Nephron progenitor cell (in vitro differentiated cells): Measurements from ENCODE around the gene SDF4.

Experiments
- DNase-seq: peaks from one replicate; pipeline ENCODE4 v3.0.0; 2021
- H3K27ac Mint-ChIP-seq: 2 replicates; pipeline ENCODE4 v1.8.0; 2021; ENCODE audit warnings: mild to moderate bottlenecking, moderate library complexity, mixed read lengths
- H3K27me3 Mint-ChIP-seq: 2 replicates; pipeline ENCODE4 v1.8.0; 2021; ENCODE audit warnings: mild to moderate bottlenecking, low read depth, mixed read lengths; ENCODE audit not compliant: poor library complexity
- H3K36me3 Mint-ChIP-seq: 2 replicates; pipeline ENCODE4 v1.8.0; 2021; ENCODE audit warnings: low read depth, mixed read lengths
- H3K4me1 Mint-ChIP-seq: 2 replicates; pipeline ENCODE4 v1.8.0; 2021; ENCODE audit warnings: mixed read lengths
- H3K4me3 Mint-ChIP-seq: 2 replicates; pipeline ENCODE4 v1.8.0; 2021; ENCODE audit warnings: mild to moderate bottlenecking, moderate library complexity, mixed read lengths
- H3K9me3 Mint-ChIP-seq: 2 replicates; pipeline ENCODE4 v1.8.0; 2021; ENCODE audit warnings: mild to moderate bottlenecking, moderate library complexity, mixed read lengths
- TF ChIP-seq, protein P1 (sequence below): fragments of 200-600 bp; sonication (generic); IDR thresholded peaks from 2 replicates; pipeline ENCODE4 v1.5.0; 2021; ENCODE audit warnings: antibody characterized with exemption

The SDF4 gene

DNA sequence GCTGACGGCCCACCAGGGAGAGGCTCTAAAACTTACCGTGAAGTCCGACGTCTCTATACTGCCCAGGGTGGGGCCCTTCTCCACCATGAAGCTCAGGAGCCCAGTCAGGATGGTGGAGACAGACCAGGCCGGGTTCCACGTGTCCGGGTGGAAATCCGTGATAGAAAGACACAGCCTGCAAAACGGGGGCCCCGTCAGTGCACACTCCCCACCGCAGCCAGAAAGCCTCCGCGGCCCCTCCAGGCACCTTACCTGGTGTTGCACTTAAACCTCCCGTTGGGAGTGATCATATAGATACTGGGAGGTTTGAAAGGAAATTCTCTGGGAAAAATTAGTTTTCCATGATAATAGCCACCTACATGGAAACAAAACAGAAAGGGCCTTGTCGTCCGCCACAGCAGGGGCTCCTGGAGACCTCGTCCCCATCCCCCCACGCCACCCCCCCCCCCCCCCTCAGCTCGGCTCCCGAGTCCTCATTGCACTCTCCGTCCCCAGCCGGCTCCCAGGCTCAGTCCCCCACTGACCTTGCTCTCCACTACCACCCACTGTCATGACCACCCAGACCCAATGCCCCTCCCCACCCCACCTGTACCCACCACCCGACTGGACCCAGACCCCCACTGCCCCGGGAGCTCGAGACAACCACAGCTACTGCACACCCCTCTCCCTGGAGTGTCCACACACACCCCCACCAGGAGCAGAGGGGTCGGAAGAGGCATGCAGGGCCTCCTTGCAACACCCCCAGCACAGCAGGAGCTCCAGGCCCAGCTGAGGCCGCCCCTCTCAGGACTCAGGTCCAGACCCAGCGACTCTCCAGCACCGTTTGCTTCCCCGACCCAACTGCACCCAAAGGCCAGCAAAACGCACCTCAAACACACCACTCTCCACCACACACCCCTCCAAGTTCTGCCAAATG lies 25.4 kb upstream of the SDF4 start:
- DNase-seq, result no peak
- TF ChIP-seq, protein P1, sequence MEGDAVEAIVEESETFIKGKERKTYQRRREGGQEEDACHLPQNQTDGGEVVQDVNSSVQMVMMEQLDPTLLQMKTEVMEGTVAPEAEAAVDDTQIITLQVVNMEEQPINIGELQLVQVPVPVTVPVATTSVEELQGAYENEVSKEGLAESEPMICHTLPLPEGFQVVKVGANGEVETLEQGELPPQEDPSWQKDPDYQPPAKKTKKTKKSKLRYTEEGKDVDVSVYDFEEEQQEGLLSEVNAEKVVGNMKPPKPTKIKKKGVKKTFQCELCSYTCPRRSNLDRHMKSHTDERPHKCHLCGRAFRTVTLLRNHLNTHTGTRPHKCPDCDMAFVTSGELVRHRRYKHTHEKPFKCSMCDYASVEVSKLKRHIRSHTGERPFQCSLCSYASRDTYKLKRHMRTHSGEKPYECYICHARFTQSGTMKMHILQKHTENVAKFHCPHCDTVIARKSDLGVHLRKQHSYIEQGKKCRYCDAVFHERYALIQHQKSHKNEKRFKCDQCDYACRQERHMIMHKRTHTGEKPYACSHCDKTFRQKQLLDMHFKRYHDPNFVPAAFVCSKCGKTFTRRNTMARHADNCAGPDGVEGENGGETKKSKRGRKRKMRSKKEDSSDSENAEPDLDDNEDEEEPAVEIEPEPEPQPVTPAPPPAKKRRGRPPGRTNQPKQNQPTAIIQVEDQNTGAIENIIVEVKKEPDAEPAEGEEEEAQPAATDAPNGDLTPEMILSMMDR, result no peak
- peaks cover 65% of the 10 kb centered on the region for H3K36me3 Mint-ChIP-seq
- peak overlapping the region; percentile 83 for H3K27ac Mint-ChIP-seq
- no peaks in the 10 kb centered on the region for H3K27me3 Mint-ChIP-seq
- H3K4me3 Mint-ChIP-seq, result no peak overlapping the region
- no peaks in the 10 kb centered on the region for H3K9me3 Mint-ChIP-seq
- H3K4me1 Mint-ChIP-seq, result peaks cover 22% of the 10 kb centered on the region

- peaks cover 56% of the 10 kb centered on the region for H3K36me3 Mint-ChIP-seq
- peak overlapping the region; percentile 69 for H3K27ac Mint-ChIP-seq
- H3K4me1 Mint-ChIP-seq, result peaks cover 15% of the 10 kb centered on the region
- no peak for DNase-seq
- TF ChIP-seq, protein P1, result no peak
- no peaks in the 10 kb centered on the region for H3K9me3 Mint-ChIP-seq
- no peaks in the 10 kb centered on the region for H3K27me3 Mint-ChIP-seq
- H3K4me3 Mint-ChIP-seq, result no peak overlapping the region
Observed at GRCh38 chr1:1255611-1256010, 23.8 kb upstream of the SDF4 start.

DNA sequence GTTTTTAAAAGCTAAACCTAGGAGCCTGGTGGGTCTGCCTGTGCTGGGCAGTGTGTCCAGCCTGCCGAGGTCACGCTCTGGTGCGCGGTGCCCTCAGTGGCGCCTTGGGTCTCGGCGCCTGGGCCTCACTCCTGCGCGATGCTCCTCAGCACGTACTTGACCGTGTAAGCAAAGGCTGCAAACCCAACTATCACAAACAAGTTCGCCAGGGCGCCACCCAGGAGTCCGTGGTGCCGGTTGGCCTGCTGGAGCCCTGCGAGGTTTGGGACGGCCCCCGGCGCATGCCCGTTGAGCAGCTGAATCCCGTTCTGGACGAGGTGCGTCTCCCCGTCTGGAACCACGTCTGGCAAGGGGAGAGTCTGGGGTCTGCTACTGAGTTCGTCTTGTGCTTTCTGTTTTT lies 23.3 kb upstream of the SDF4 start:
- no peak overlapping the region for H3K4me3 Mint-ChIP-seq
- H3K4me1 Mint-ChIP-seq, result peaks cover 17% of the 10 kb centered on the region
- DNase-seq, result no peak
- H3K27ac Mint-ChIP-seq, result no peak overlapping the region
- H3K9me3 Mint-ChIP-seq, result no peaks in the 10 kb centered on the region
- peaks cover 51% of the 10 kb centered on the region for H3K36me3 Mint-ChIP-seq
- no peaks in the 10 kb centered on the region for H3K27me3 Mint-ChIP-seq
- TF ChIP-seq, protein P1, result no peak

- Mint-ChIP-seq H3K4me3 (no peak overlapping the region), H3K27ac (no peak overlapping the region), H3K27me3 (peaks cover under 1% of the 10 kb centered on the region), H3K9me3 (no peaks in the 10 kb centered on the region), H3K4me1 (peaks cover 18% of the 10 kb centered on the region), H3K36me3 (peaks cover 46% of the 10 kb centered on the region)
- TF ChIP-seq, protein P1, result no peak
- no peak for DNase-seq
Observed at GRCh38 chr1:1254667-1254998, 22.8 kb upstream of the SDF4 start.

- Mint-ChIP-seq H3K27ac (no peak overlapping the region), H3K36me3 (peaks cover 41% of the 10 kb centered on the region), H3K9me3 (no peaks in the 10 kb centered on the region), H3K27me3 (peaks cover 3% of the 10 kb centered on the region), H3K4me1 (peaks cover 18% of the 10 kb centered on the region), H3K4me3 (no peak overlapping the region)
- TF ChIP-seq, protein P1, result no peak
- DNase-seq, result no peak
Observed at GRCh38 chr1:1253972-1254666, 22.3 kb upstream of the SDF4 start.
